COR-L47 (cell line): ENCODE results near the gene ONECUT1.

Experiments
- DNase-seq: peaks from one replicate; lab custom pipeline; 2025; lab: John Stamatoyannopoulos, UW

Gene ONECUT1

DNA sequence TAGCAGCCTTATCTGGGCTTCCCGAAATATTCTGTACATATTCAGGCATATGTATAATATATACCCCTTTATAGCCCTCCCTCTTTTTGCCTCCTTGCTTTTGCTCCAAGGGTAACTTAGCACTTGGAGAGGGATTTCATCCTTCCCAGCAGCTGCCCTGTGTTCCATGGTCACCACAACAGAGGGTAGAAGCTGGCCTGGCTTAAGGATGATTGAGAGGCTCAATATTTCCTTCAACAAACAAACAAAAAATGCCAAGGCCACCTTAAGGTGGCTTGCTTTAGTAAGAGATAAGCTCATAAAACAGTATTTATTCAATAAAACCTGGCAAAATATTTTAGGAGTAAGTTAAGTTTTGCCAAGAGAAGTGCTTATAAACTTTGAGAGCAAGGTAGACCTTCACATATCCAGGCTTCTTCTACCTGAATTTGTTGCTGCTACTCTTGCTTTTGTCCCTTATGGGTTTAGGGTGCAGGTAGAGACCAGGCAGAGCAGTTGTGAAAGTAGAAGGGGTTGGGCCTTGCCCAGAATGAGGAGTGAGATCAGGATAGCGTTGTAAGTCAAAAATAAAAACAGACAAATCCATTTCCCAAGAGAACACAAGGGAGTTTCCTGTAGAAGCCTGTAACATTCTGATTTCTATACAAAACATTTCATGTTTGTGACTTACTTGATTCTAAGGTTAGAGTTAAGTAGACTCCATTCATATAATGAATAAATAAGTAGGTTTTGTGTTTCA, 58.2 kb downstream of the ONECUT1 start:
- no peak for DNase-seq

- no peak for DNase-seq
These were observed 59.1 kb downstream of the ONECUT1 start for GRCh38 chr15:52731004-52731403.

DNA sequence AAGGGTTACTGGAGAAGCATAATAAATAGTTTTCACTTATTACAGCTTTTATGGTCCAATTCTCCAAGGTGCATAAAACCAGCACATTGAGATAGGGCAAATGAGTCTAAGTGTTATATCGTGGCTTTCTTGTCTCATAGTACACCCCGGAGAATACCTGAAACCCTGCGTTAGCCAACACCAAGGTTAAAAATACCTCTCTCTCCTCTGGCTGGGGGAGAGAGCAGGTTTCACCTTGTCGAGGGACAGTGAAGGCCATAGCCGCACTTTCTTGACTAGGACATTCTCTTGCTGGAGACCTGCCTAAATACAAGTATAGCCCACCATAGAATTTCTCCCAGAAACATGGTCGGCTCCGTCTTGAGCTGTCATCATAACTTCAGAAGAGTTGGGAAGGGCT, 59.5 kb downstream of the ONECUT1 start:
- no peak for DNase-seq

DNA sequence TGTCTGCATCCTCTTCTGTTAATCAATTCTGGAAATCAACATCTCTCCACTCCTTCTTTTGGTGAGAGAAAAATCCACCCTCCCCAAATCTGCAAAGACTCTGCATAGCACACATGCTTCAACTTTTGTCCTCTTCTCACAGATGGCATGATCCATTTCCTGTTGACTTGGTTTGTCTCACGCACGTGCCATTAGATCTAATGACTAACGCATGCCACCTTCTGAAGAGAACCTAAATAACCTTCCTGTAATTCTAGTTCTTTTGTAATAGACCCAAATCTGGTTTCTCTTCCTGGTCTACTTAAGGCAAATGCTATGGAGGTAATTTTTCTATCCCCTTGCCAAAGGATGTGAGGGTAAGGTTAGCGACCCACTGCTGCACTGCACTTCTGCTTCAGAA, 60.0 kb downstream of the ONECUT1 start:
- DNase-seq, result no peak

DNA sequence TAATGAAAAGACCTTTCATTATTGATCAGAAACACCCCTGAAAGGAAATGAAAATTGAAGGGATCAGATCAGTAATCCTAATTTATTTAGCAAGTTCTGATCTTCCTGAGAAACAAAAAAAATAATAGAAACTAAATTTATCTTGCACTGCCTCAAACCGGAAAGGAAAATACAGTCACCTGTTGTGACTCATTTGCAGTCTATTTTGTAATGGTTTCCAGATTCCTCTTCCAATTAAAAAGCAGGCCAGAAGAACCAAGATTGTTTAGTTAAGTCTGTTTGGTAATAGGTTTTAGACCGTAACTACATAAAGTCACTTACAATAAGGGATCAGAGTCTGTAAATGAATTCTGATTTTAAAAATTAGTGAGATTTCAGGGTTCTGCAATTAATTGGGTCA, 61.2 kb downstream of the ONECUT1 start:
- no peak for DNase-seq

- no peak for DNase-seq
These were observed 62.3 kb downstream of the ONECUT1 start for GRCh38 chr15:52727815-52728214.

- no peak for DNase-seq
These were observed 63.9 kb downstream of the ONECUT1 start for GRCh38 chr15:52726195-52726594.

- no peak for DNase-seq
These were observed 71.6 kb downstream of the ONECUT1 start for GRCh38 chr15:52718551-52718950.

DNA sequence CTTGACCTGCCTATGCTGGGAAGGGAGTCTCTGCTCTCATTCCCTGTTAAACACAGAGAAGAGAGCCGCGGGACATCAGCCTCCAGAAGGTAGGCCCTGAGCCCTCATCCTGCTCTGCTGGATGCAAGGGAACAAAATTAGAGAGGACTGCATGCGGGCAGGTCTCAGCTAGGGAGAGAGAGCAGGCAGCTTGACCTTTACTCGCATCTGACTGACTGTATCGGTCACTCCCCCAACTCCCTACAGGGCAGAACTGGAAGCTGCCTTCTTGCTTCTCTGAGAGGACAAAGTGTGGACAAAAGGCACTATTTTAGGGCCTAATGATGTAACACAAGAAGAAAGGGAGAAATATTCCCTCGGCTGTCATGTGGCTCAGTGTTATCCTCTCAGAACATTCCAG, 72.2 kb downstream of the ONECUT1 start:
- DNase-seq, result no peak

DNA sequence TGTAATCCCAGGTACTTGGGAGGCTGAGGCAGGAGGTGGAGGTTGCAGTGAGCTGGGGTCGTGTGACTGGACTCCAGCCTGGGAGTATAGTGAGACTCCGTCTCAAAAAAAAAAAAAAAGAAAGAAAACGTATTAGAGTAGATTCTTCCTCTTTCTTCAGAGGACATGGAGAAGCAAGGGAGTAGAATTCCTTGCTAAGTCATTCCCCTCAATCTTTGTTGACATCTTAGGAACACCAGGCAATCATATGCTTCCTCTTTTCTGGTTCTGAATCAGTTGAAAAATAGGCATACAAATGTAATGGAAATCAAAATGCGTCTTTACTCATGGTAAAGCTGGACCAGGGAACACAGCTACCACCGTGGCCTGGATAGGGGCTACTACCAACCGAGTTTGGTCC, 72.7 kb downstream of the ONECUT1 start:
- no peak for DNase-seq

DNA sequence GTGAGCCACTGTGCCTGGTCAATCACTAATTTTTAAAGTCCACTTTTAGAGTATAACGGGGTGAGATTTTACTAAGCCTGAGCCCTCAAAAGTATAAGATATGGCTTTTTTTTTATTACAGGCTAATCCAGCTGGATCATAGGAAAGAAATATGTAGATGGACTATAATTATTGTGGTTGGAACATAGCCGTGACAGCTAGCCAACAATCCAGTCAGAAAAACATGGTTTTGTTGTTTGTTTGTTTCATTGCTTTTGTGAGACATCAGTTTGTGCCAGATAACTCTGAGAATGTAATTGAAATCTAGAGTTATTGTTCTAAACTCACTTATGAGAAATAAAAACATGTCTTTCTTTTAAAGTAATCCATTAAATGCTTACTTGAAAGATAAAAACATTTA, 73.6 kb downstream of the ONECUT1 start:
- DNase-seq, result no peak

DNA sequence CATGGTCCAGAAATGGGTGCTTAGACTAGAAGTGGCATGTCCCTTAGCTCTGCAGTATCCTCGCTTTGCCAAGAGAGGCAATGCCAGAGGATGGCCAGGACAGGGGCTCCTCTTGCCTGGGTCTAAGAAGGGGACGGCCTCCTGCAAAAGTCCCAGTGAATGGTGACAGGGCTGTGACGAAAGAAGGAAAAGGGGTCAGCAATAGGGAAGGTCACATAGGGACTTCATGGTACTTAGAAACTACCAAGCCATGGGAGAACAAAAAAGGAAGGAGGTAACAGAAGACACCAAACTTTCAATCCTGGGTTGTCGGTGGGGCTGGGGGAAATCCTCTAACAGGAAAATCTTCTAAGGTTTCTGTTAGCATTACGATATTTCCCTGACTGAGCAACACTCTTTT, 74.7 kb downstream of the ONECUT1 start:
- no peak for DNase-seq

GRCh38 chr15:52714968-52715367, 75.2 kb downstream of the ONECUT1 start:
- DNase-seq, result no peak

GRCh38 chr15:52710708-52711389, 79.3 kb downstream of the ONECUT1 start:
- no peak for DNase-seq

- no peak for DNase-seq
These were observed 80.0 kb downstream of the ONECUT1 start for GRCh38 chr15:52710050-52710707.

GRCh38 chr15:52709187-52709981, 80.8 kb downstream of the ONECUT1 start:
- DNase-seq, result no peak
